GM23248 (cell line): ENCODE results near the gene CDK2. TPM values are rescaled to one million over a fixed set of nuclear protein-coding genes. Genes with fewer than 3 reads are reported as not detected.

ENCODE experiments used
- DNase-seq: peaks from one replicate; pipeline ENCODE4 v3.0.0-alpha.2; 2015
- H2AFZ ChIP-seq: fragments of 200-600 bp; sonication (generic); 2 replicates; pipeline ENCODE4 v1.6.1; 2016; ENCODE audit warnings: antibody characterized with exemption
- H3F3A ChIP-seq: fragments of 200-600 bp; sonication (generic); 2 replicates; pipeline ENCODE4 v1.6.1; 2016; ENCODE audit warnings: mild to moderate bottlenecking, antibody characterized with exemption, mixed run types; ENCODE audit not compliant: insufficient read depth
- H3K27ac ChIP-seq: fragments of 200-600 bp; sonication (generic); 2 replicates; pipeline ENCODE4 v1.5.1; 2016; ENCODE audit warnings: mild to moderate bottlenecking
- H3K27me3 ChIP-seq: fragments of 200-600 bp; sonication (generic); replicated peaks from 2 replicates; pipeline ENCODE4 v1.6.1; 2016; ENCODE audit warnings: mild to moderate bottlenecking; ENCODE audit not compliant: insufficient read depth
- H3K36me3 ChIP-seq: fragments of 200-600 bp; sonication (generic); 2 replicates; pipeline ENCODE4 v1.6.1; 2016; ENCODE audit warnings: low read depth, mild to moderate bottlenecking
- H3K4me1 ChIP-seq: fragments of 200-600 bp; sonication (generic); 2 replicates; pipeline ENCODE4 v1.6.1; 2016; ENCODE audit warnings: mild to moderate bottlenecking; ENCODE audit not compliant: insufficient read depth
- H3K4me2 ChIP-seq: fragments of 200-600 bp; sonication (generic); one replicate; pipeline ENCODE4 v1.6.1; 2016; ENCODE audit warnings: mild to moderate bottlenecking; ENCODE audit not compliant: unreplicated experiment
- H3K4me3 ChIP-seq: fragments of 200-600 bp; sonication (generic); 2 replicates; pipeline ENCODE4 v1.5.1; 2016; ENCODE audit warnings: mild to moderate bottlenecking
- H3K79me2 ChIP-seq: fragments of 200-600 bp; sonication (generic); 2 replicates; pipeline ENCODE4 v1.6.1; 2016; ENCODE audit warnings: mild to moderate bottlenecking; ENCODE audit not compliant: insufficient read depth
- H3K9ac ChIP-seq: fragments of 200-600 bp; sonication (generic); 2 replicates; pipeline ENCODE4 v1.6.1; 2016; ENCODE audit warnings: mild to moderate bottlenecking
- H3K9me2 ChIP-seq: fragments of 200-600 bp; sonication (generic); 2 replicates; pipeline ENCODE4 v1.6.1; 2016; ENCODE audit warnings: mixed run types, mild to moderate bottlenecking, moderate library complexity; ENCODE audit not compliant: insufficient read depth
- H3K9me3 ChIP-seq: fragments of 200-600 bp; sonication (generic); one replicate; pipeline ENCODE4 v1.6.1; 2017; ENCODE audit warnings: low read depth
- H4K20me1 ChIP-seq: fragments of 200-600 bp; sonication (generic); 2 replicates; pipeline ENCODE4 v1.6.0; 2016; ENCODE audit not compliant: insufficient read depth
- EZH2 ChIP-seq: fragments of 200-600 bp; sonication (generic); IDR thresholded peaks from 2 replicates; pipeline ENCODE4 v1.6.1; 2018; ENCODE audit warnings: antibody characterized with exemption, mild to moderate bottlenecking; ENCODE audit not compliant: insufficient read depth, poor library complexity, severe bottlenecking
- EZH2phosphoT487 ChIP-seq: fragments of 200-600 bp; sonication (generic); IDR thresholded peaks from 2 replicates; pipeline ENCODE4 v1.6.1; 2018; ENCODE audit warnings: antibody characterized with exemption, moderate library complexity, mild to moderate bottlenecking, low read depth; ENCODE audit not compliant: insufficient read depth
- WGBS, 2 experiments: methylation state at CpG; one replicate each; pipeline ENCODE4 v1.1.6; 2015 to 2017; ENCODE audit warnings: low lambda C conversion rate in 2 of 2, low coverage in 1 of 2; ENCODE audit errors: missing lambda C conversion rate in 2 of 2; 5-methylcytosine and 5-hydroxymethylcytosine counted together
- in situ Hi-C: fragments of 300-500 bp; cut with MboI; formaldehyde crosslinking; loops from 2 replicates; pipeline ENCODE4 v1.15.0; 2020
- polyA plus RNA-seq: library from polyadenylated mRNA; unstranded; fragments of >200 nt; fragmentation: Nextera tagmentation; extraction: Ambion mirVana; gene quantifications from 2 replicates; pipeline ENCODE4 v1.2.1, GENCODE V29; 2016
- total RNA-seq: library from RNA; depleted of rRNA; stranded (reverse); fragments of >200 nt; shearing (Covaris generic); gene quantifications from 2 replicates; pipeline ENCODE4 v1.2.3, GENCODE V29; 2014; rRNA removed

CDK2 gene
- total and polyA plus RNA-seq, 2 experiments from 2014 or later, result 16.6 to 20.8 TPM

GRCh38 chr12:56020423-56021184, 54.0 kb downstream of the CDK2 start, which contains the start of gene IKZF4:
TSS of gene IKZF4 (plus strand) at chr12:56021043. CDS start at chr12:56021494, 451 bp downstream.
- H3K4me2 ChIP-seq, result no peak within 1 kb of the TSS
- H3K27me3 ChIP-seq, result no peaks in the 10 kb centered on the region
- 50 to 60% methylated on average over 7 to 10 of the region's 10 CpGs for WGBS, 2 experiments
- H3K9me3 ChIP-seq, result no peaks in the 10 kb centered on the region
- no peaks in the 10 kb centered on the region for H3K9me2 ChIP-seq
- no peaks in the 10 kb centered on the region for H3F3A ChIP-seq
- no peak within 1 kb of the TSS for H2AFZ ChIP-seq
- DNase-seq, result no peak
- no peaks in the 10 kb centered on the region for H3K36me3 ChIP-seq
- H4K20me1 ChIP-seq, result no peaks in the 10 kb centered on the region
- no peaks in the 10 kb centered on the region for H3K4me1 ChIP-seq
- no peak within 1 kb of the TSS for H3K27ac ChIP-seq
- H3K79me2 ChIP-seq, result no peaks in the 10 kb centered on the region
- no peak for TF ChIP-seq EZH2
- TF ChIP-seq EZH2phosphoT487, result no peak
- in situ Hi-C loops, result no loop called here
- H3K9ac ChIP-seq, result no peak within 1 kb of the TSS
- no peak within 1 kb of the TSS for H3K4me3 ChIP-seq

GRCh38 chr12:56021889-56022497, 55.4 kb downstream of the CDK2 start:
- no peak overlapping the region for H3K4me2 ChIP-seq
- no peaks in the 10 kb centered on the region for H3F3A ChIP-seq
- H3K9me3 ChIP-seq, result no peaks in the 10 kb centered on the region
- no peak for TF ChIP-seq EZH2phosphoT487
- TF ChIP-seq EZH2, result no peak
- no peak overlapping the region for H3K27ac ChIP-seq
- no peaks in the 10 kb centered on the region for H3K36me3 ChIP-seq
- no peak overlapping the region for H2AFZ ChIP-seq
- H3K9me2 ChIP-seq, result no peaks in the 10 kb centered on the region
- H3K27me3 ChIP-seq, result no peaks in the 10 kb centered on the region
- no peaks in the 10 kb centered on the region for H4K20me1 ChIP-seq
- H3K9ac ChIP-seq, result no peak overlapping the region
- WGBS, 2 experiments, result 73 to 77% methylated on average over 2 of the region's 2 CpGs
- H3K79me2 ChIP-seq, result no peaks in the 10 kb centered on the region
- no peak overlapping the region for H3K4me3 ChIP-seq
- no peaks in the 10 kb centered on the region for H3K4me1 ChIP-seq
- in situ Hi-C loops, result no loop called here
- DNase-seq, result no peak

Other genes starting within 250 kb of the CDK2 start
- 15.4 and 27.2 TPM in 2 replicates for gene RDH5, start 246.4 kb upstream of the CDK2 start, total RNA-seq
- gene RDH5, start 246.4 kb upstream of the CDK2 start, polyA plus RNA-seq, result 15.6 and 17.6 TPM in 2 replicates
- 1,521 and 1,535 TPM in 2 replicates for gene CD63, start 237.8 kb upstream of the CDK2 start, total RNA-seq
- gene CD63, start 237.8 kb upstream of the CDK2 start, polyA plus RNA-seq, result 3,562 and 3,671 TPM in 2 replicates
- 2.1 and 9.9 TPM in 2 replicates for gene GDF11, start 223.7 kb upstream of the CDK2 start, total RNA-seq
- 0.56 and 0.67 TPM in 2 replicates for gene GDF11, start 223.7 kb upstream of the CDK2 start, polyA plus RNA-seq
- gene SARNP, start 149.1 kb upstream of the CDK2 start, total RNA-seq, result 53.6 and 65.1 TPM in 2 replicates
- gene SARNP, start 149.1 kb upstream of the CDK2 start, polyA plus RNA-seq, result 131 and 139 TPM in 2 replicates
- gene ORMDL2, start 148.8 kb upstream of the CDK2 start, total RNA-seq, result 21.1 and 21.7 TPM in 2 replicates
- 86.6 and 87.7 TPM in 2 replicates for gene ORMDL2, start 148.8 kb upstream of the CDK2 start, polyA plus RNA-seq
- gene DNAJC14, start 137.2 kb upstream of the CDK2 start, total RNA-seq, result 38.7 and 43.8 TPM in 2 replicates
- gene DNAJC14, start 137.2 kb upstream of the CDK2 start, polyA plus RNA-seq, result 23.7 and 24.5 TPM in 2 replicates
- 17.6 and 26.3 TPM in 2 replicates for gene MMP19, start 123.9 kb upstream of the CDK2 start, total RNA-seq
- gene MMP19, start 123.9 kb upstream of the CDK2 start, polyA plus RNA-seq, result 13.8 and 15.7 TPM in 2 replicates
- gene PYM1, start 38.9 kb upstream of the CDK2 start, total RNA-seq, result 20.1 and 25.9 TPM in 2 replicates
- 33.5 and 34.4 TPM in 2 replicates for gene PYM1, start 38.9 kb upstream of the CDK2 start, polyA plus RNA-seq
- 66.6 and 67.7 TPM in 2 replicates for gene DGKA, start 35.7 kb upstream of the CDK2 start, total RNA-seq
- 109 and 116 TPM in 2 replicates for gene DGKA, start 35.7 kb upstream of the CDK2 start, polyA plus RNA-seq
- 0.13 and 2.3 TPM in 2 replicates for gene PMEL, start 788 bp upstream of the CDK2 start, total RNA-seq
- gene PMEL, start 788 bp upstream of the CDK2 start, polyA plus RNA-seq, result 0.38 and 0.76 TPM in 2 replicates
- 47.0 and 58.6 TPM in 2 replicates for gene RAB5B, start 7.2 kb downstream of the CDK2 start, total RNA-seq
- gene RAB5B, start 7.2 kb downstream of the CDK2 start, polyA plus RNA-seq, result 65.8 and 66.6 TPM in 2 replicates
- gene SUOX, start 30.4 kb downstream of the CDK2 start, total RNA-seq, result 10.2 and 19.1 TPM in 2 replicates
- 9.5 and 10.0 TPM in 2 replicates for gene SUOX, start 30.4 kb downstream of the CDK2 start, polyA plus RNA-seq
- 1.4 and 1.5 TPM in 2 replicates for gene IKZF4, start 54.2 kb downstream of the CDK2 start, total RNA-seq
- 0.99 and 1.1 TPM in 2 replicates for gene IKZF4, start 54.2 kb downstream of the CDK2 start, polyA plus RNA-seq
- 332 and 1,155 TPM in 2 replicates for gene RPS26, start 75.1 kb downstream of the CDK2 start, total RNA-seq
- 271 and 274 TPM in 2 replicates for gene RPS26, start 75.1 kb downstream of the CDK2 start, polyA plus RNA-seq
- 3.3 and 3.5 TPM in 2 replicates for gene ERBB3, start 113.3 kb downstream of the CDK2 start, total RNA-seq
- 1.9 and 2.1 TPM in 2 replicates for gene ERBB3, start 113.3 kb downstream of the CDK2 start, polyA plus RNA-seq
- 115 and 120 TPM in 2 replicates for gene PA2G4, start 137.7 kb downstream of the CDK2 start, total RNA-seq
- gene PA2G4, start 137.7 kb downstream of the CDK2 start, polyA plus RNA-seq, result 152 and 157 TPM in 2 replicates
- gene RPL41, start 149.8 kb downstream of the CDK2 start, total RNA-seq, result 1,463 and 1,892 TPM in 2 replicates
- gene RPL41, start 149.8 kb downstream of the CDK2 start, polyA plus RNA-seq, result 2,480 and 2,545 TPM in 2 replicates
- gene ZC3H10, start 151.4 kb downstream of the CDK2 start, total RNA-seq, result 1.9 and 2.7 TPM in 2 replicates
- gene ZC3H10, start 151.4 kb downstream of the CDK2 start, polyA plus RNA-seq, result 3.0 and 3.3 TPM in 2 replicates
- gene ESYT1, start 161.4 kb downstream of the CDK2 start, total RNA-seq, result 164 and 216 TPM in 2 replicates
- 108 and 115 TPM in 2 replicates for gene ESYT1, start 161.4 kb downstream of the CDK2 start, polyA plus RNA-seq
- gene MYL6B, start 185.8 kb downstream of the CDK2 start, total RNA-seq, result 23.5 and 53.2 TPM in 2 replicates
- 67.8 and 72.8 TPM in 2 replicates for gene MYL6B, start 185.8 kb downstream of the CDK2 start, polyA plus RNA-seq
- gene MYL6, start 191.5 kb downstream of the CDK2 start, total RNA-seq, result 2,633 and 2,662 TPM in 2 replicates
- gene MYL6, start 191.5 kb downstream of the CDK2 start, polyA plus RNA-seq, result 3,948 and 3,969 TPM in 2 replicates
- gene SMARCC2, start 222.7 kb downstream of the CDK2 start, total RNA-seq, result 23.4 and 34.0 TPM in 2 replicates
- gene SMARCC2, start 222.7 kb downstream of the CDK2 start, polyA plus RNA-seq, result 64.3 and 66.9 TPM in 2 replicates